ACC112 (cell line): Measurements from ENCODE around the gene APOA4.

Experiments used
- H2AFZ ChIP-seq: fragments of 200-600 bp; sonication (generic); one replicate; pipeline ENCODE4 v1.6.0; 2017; ENCODE audit warnings: antibody characterized with exemption, low read length; ENCODE audit not compliant: unreplicated experiment
- H3K27ac ChIP-seq: fragments of 200-600 bp; sonication (generic); 2 replicates; pipeline ENCODE4 v1.5.1; 2014; ENCODE audit warnings: low read depth, mild to moderate bottlenecking, antibody characterized with exemption, low read length, moderate library complexity
- H3K27me3 ChIP-seq: fragments of 200-600 bp; sonication (generic); 2 replicates; pipeline ENCODE4 v1.6.1; 2014; ENCODE audit warnings: mild to moderate bottlenecking, antibody characterized with exemption, low read length, moderate library complexity, mixed read lengths; ENCODE audit not compliant: insufficient read depth
- H3K36me3 ChIP-seq: fragments of 200-600 bp; sonication (generic); 2 replicates; pipeline ENCODE4 v1.6.1; 2016; ENCODE audit warnings: mild to moderate bottlenecking, antibody characterized with exemption, low read length, moderate library complexity, mixed read lengths; ENCODE audit not compliant: insufficient read depth
- H3K4me1 ChIP-seq: fragments of 200-600 bp; sonication (generic); one replicate; pipeline ENCODE4 v1.6.1; 2016; ENCODE audit warnings: low read length, mixed read lengths; ENCODE audit not compliant: insufficient read depth, unreplicated experiment, control insufficient read depth
- H3K4me3 ChIP-seq: fragments of 200-600 bp; sonication (generic); 2 replicates; pipeline ENCODE4 v1.5.1; 2014; ENCODE audit warnings: mild to moderate bottlenecking, low read depth, low read length
- H3K79me2 ChIP-seq: fragments of 200-600 bp; sonication (generic); one replicate; pipeline ENCODE4 v1.6.0; 2016; ENCODE audit warnings: low read length; ENCODE audit not compliant: control insufficient read depth, unreplicated experiment, insufficient read depth

The APOA4 gene

DNA sequence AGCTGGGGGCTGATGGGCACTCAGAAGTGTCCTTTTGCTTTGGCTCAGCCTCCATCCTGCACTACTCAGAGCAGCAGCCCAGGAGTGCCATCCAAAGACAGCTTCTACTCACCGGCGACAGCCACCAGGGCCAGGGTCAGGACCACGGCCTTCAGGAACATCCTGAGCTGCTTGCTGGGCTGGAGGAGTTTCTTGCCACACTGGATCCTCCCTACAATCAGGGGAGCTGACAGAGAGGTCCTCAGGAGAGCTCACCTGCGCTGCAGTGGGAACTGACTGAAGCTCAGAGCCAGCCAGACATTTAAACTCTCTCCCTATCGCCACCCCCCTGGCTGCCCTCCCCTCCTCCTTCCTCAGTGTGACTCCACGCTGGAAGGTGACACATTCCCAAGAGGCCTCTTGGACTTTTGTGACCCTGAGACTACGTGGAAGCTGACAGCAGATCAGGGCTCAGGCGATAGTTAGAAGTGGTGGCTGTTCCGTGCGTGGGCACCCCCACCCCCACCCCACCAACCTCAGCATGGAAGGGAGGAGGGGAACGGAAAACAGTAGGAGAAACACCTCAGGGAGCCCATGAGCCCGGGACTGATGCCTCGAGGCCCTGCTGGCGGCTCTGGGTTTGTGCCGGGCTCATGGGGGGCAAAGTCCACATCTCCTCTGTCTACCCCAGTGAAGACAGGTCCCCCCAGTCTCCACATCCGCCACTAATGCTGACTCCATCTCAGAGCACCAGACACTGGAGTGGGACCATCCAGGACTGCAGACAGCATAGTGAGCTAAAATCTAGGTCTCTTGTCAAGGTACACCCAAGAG lies at the start of gene APOA4:
Gene APOA4 (minus strand): TSS at position 274 of the 813 bp plus-strand sequence. CDS start 113 bp downstream, at position 161.
- Histone ChIP-seq H2AFZ (no peak within 1 kb of the TSS), H3K79me2 (no peaks in the 10 kb centered on the region), H3K27ac (no peak within 1 kb of the TSS), H3K36me3 (no peaks in the 10 kb centered on the region), H3K4me1 (no peaks in the 10 kb centered on the region), H3K27me3 (no peaks in the 10 kb centered on the region), H3K4me3 (no peak within 1 kb of the TSS)

DNA sequence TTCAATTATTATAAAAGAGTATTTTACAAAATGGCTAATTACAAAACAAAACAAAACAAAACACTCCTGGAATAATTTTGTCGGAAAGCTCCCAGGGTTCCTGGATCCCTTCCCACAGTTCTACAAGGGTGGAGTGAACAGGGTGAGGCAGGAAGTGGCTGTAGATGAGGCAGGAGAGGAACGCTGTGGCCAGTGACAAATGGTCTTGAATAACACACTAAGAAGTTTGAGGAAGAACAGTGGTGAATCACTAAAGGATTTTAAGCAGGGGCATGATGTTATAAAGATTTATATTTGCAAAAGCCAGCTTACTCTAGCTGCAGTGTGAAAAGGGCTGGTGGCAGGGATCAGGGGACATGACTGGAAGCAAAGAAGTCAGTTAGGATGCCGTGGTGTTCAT lies 48.1 kb upstream of the APOA4 start:
- Histone ChIP-seq H3K79me2 (no peaks in the 10 kb centered on the region), H3K27me3 (no peaks in the 10 kb centered on the region), H3K27ac (peak overlapping the region; percentile 70), H2AFZ (peak overlapping the region; percentile 29), H3K4me3 (no peak overlapping the region), H3K36me3 (peaks cover 38% of the 10 kb centered on the region), H3K4me1 (peaks cover 29% of the 10 kb centered on the region)

DNA sequence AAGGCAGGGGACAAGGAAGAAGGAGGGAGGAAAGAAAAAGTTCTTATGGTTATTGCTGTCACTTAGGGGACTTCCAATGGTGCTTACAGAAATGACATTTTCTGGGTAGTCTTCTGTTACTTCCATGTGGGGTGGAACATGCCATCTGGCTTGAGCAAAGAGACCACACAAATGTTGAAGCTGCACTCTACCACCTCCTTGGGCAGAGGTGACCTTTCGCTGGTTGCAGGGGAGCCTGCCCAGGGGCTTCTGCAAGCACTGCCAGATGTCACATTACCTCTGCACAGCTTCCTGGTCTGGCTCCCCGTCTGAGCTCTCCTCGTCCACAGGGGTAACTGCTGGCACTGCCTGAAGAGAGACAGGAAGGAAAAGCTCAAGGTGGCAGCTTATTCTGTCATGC lies 47.0 kb upstream of the APOA4 start:
- Histone ChIP-seq H3K27ac (no peak overlapping the region), H3K4me3 (no peak overlapping the region), H3K27me3 (no peaks in the 10 kb centered on the region), H3K79me2 (no peaks in the 10 kb centered on the region), H2AFZ (no peak overlapping the region), H3K36me3 (peaks cover 30% of the 10 kb centered on the region), H3K4me1 (peaks cover 28% of the 10 kb centered on the region)

DNA sequence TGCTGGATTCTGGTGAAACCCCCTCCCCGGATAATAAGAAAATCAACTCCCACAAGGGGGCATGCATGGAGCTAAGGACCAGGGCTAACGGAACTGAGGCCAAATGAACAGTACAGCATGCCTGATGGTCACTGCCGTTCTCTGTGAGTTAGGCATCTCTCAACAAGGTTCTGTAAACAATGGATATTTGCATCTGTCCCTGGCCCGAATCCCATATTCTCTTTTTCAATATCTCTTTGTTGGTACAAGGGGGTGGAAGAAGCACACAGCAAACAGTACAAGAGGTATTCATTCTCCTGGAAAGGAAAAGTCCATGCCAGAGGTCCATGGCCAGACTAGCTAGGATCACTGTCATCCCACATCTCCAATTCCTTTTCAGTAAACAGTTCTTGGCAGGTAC lies 46.5 kb upstream of the APOA4 start:
- H3K4me3 ChIP-seq = no peak overlapping the region
- H3K36me3 ChIP-seq = peaks cover 30% of the 10 kb centered on the region
- no peak overlapping the region for H3K27ac ChIP-seq

DNA sequence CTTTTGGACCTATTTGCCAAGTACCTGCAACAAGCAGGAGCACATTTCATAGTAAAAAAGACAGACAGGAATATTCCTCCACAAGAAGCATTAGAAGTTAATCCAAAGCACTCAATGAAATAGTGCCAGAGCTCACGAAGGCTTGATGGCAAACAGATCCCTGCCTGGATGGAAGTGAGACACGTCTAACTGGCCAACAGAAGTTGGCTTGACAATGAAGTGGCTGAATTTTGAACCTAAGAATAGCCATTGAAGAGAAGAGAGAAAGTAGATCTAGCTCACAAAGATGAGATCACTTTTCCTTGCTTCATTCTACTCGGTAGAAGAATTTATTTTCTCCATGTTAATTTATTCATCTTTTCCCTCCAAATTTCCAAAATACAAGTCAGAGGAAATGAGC lies 45.0 kb upstream of the APOA4 start:
- Histone ChIP-seq H3K27ac (no peak overlapping the region), H3K36me3 (peaks cover 22% of the 10 kb centered on the region), H3K79me2 (no peaks in the 10 kb centered on the region), H3K27me3 (no peaks in the 10 kb centered on the region), H3K4me3 (no peak overlapping the region), H2AFZ (no peak overlapping the region), H3K4me1 (peaks cover 18% of the 10 kb centered on the region)

More for the DNA sequence above, 46.5 kb upstream of the APOA4 start:
- H3K4me1 ChIP-seq = peaks cover 23% of the 10 kb centered on the region
- H3K27me3 ChIP-seq = no peaks in the 10 kb centered on the region
- H3K79me2 ChIP-seq = no peaks in the 10 kb centered on the region
- no peak overlapping the region for H2AFZ ChIP-seq

GRCh38 chr11:116867619-116868018 lies 44.5 kb upstream of the APOA4 start:
- Histone ChIP-seq H3K79me2 (no peaks in the 10 kb centered on the region), H3K36me3 (peaks cover 22% of the 10 kb centered on the region), H2AFZ (no peak overlapping the region), H3K27me3 (no peaks in the 10 kb centered on the region), H3K27ac (no peak overlapping the region), H3K4me1 (peaks cover 18% of the 10 kb centered on the region), H3K4me3 (no peak overlapping the region)

- H3K4me3 ChIP-seq = no peak overlapping the region
- H3K36me3 ChIP-seq = peaks cover 22% of the 10 kb centered on the region
- H2AFZ ChIP-seq = no peak overlapping the region
- H3K27me3 ChIP-seq = no peaks in the 10 kb centered on the region
- no peak overlapping the region for H3K27ac ChIP-seq
- H3K79me2 ChIP-seq = no peaks in the 10 kb centered on the region
- peaks cover 17% of the 10 kb centered on the region for H3K4me1 ChIP-seq
These were observed 43.8 kb upstream of the APOA4 start for GRCh38 chr11:116866804-116867455.

- no peak overlapping the region for H2AFZ ChIP-seq
- H3K36me3 ChIP-seq = peaks cover 27% of the 10 kb centered on the region
- H3K4me1 ChIP-seq = peaks cover 15% of the 10 kb centered on the region
- no peaks in the 10 kb centered on the region for H3K27me3 ChIP-seq
- H3K4me3 ChIP-seq = no peak overlapping the region
- no peaks in the 10 kb centered on the region for H3K79me2 ChIP-seq
- no peak overlapping the region for H3K27ac ChIP-seq
These were observed 42.6 kb upstream of the APOA4 start for GRCh38 chr11:116865696-116866095.

GRCh38 chr11:116864531-116864930 lies 41.4 kb upstream of the APOA4 start:
- Histone ChIP-seq H3K4me1 (peaks cover 13% of the 10 kb centered on the region), H3K27ac (no peak overlapping the region), H3K4me3 (no peak overlapping the region), H3K27me3 (no peaks in the 10 kb centered on the region), H3K79me2 (no peaks in the 10 kb centered on the region), H3K36me3 (peaks cover 30% of the 10 kb centered on the region), H2AFZ (no peak overlapping the region)

DNA sequence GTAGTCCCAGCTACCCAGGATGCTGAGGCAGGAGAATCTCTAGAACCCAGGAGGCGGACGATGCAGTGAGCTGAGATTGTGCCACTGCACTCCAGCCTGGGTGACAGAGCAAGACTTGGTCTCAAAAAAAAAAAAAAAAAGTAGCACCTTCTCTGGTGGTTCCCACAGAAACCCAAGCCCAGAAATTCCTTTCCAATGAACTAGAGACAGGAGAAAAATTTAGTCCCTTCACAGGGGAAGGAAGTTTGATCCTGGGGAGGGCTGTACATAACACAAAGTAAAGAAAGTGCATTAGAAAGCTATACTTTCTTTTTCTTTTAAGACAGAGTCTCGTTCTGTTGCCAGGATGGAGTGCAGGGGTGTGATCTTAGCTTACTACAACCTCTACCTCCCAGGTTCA lies 39.8 kb upstream of the APOA4 start:
- Histone ChIP-seq H3K27me3 (no peaks in the 10 kb centered on the region), H3K4me1 (peaks cover 13% of the 10 kb centered on the region), H3K36me3 (peaks cover 27% of the 10 kb centered on the region), H3K79me2 (no peaks in the 10 kb centered on the region), H2AFZ (no peak overlapping the region), H3K4me3 (no peak overlapping the region), H3K27ac (no peak overlapping the region)

DNA sequence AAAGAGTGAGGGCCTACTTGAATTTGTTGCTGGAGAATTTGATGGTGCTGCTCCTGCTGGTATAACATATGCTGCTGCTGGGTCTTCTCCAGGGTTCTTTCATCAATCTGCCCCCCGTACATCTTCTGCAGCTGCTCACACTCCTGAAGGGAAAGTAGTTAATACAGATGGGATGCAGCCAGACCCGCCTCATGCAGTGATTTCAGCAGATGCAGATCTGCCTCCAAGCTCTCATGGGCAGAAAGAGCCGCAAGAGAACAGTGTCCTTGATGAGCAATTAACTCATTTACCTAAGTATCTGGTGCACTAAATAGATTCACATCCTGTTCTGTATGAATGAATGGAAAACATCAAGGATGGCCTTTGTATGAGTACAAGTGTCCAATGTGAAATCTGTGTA lies 39.1 kb upstream of the APOA4 start:
- no peaks in the 10 kb centered on the region for H3K79me2 ChIP-seq
- no peaks in the 10 kb centered on the region for H3K27me3 ChIP-seq
- no peak overlapping the region for H2AFZ ChIP-seq
- H3K27ac ChIP-seq = peak overlapping the region; percentile 37; the same call in 1 of the 2 replicates
- peaks cover 13% of the 10 kb centered on the region for H3K4me1 ChIP-seq
- peaks cover 26% of the 10 kb centered on the region for H3K36me3 ChIP-seq
- H3K4me3 ChIP-seq = no peak overlapping the region
